HepG2 (cell line): ENCODE measurements around the gene PRSS2. TPM values are rescaled to one million over a fixed set of nuclear protein-coding genes. Genes with fewer than 3 reads are reported as not detected.

Experiments used
- GFI1 ChIP-seq: sonication (generic); formaldehyde crosslinking; IDR thresholded peaks from 2 replicates; pipeline ENCODE4 v1.5.0; 2020; ENCODE audit warnings: missing genetic modification reagents, mild to moderate bottlenecking, borderline replicate concordance
- HDAC1 ChIP-seq: sonication (generic); formaldehyde crosslinking; IDR thresholded peaks from 2 replicates; pipeline ENCODE4 v1.5.1; 2020; ENCODE audit warnings: mild to moderate bottlenecking, missing genetic modification reagents
- KLF11 ChIP-seq: IDR thresholded peaks from 2 replicates; pipeline ENCODE4 v1.6.1; 2016; ENCODE audit warnings: missing compliant biosample characterization
- RFX5 ChIP-seq: IDR thresholded peaks from 2 replicates; pipeline ENCODE4 v1.6.1; 2011; ENCODE audit warnings: low read depth, low read length, improper control_type of control experiment
- SMC3 ChIP-seq: IDR thresholded peaks from 2 replicates; pipeline ENCODE4 v1.6.1; 2011; ENCODE audit warnings: low read length, improper control_type of control experiment
- STAG1 ChIP-seq: sonication (generic); formaldehyde crosslinking; IDR thresholded peaks from 2 replicates; pipeline ENCODE4 v1.4.0; 2020; ENCODE audit warnings: missing genetic modification reagents
- XRCC5 ChIP-seq: fragments of 200-400 bp; formaldehyde crosslinking; optimal IDR thresholded peaks from 2 replicates; pipeline ENCODE3; 2017; ENCODE audit warnings: mild to moderate bottlenecking, low read length
- ZNF7 ChIP-seq: IDR thresholded peaks from 2 replicates; pipeline ENCODE4 v1.6.1; 2016; ENCODE audit warnings: missing biosample characterization, missing genetic modification reagents
- ZNF724P ChIP-seq: sonication (generic); formaldehyde crosslinking; IDR thresholded peaks from 2 replicates; pipeline ENCODE4 v1.8.0; 2022; ENCODE audit warnings: missing genetic modification reagents, borderline replicate concordance
- ZNF780A ChIP-seq: sonication (generic); formaldehyde crosslinking; IDR thresholded peaks from 2 replicates; pipeline ENCODE4 v1.8.0; 2022; ENCODE audit warnings: mild to moderate bottlenecking, missing genetic modification reagents, moderate library complexity
- polyA plus RNA-seq, 8 experiments: library from polyadenylated mRNA; depleted of rRNA in 3 of 8; stranded (reverse) in 7 of 8; unstranded in 1 of 8; fragments of >200 nt; fragmentation: Illumina TruSeq in 4 of 8; extraction: Trizol in 4 of 8; gene quantifications; 2 replicates each; pipeline versions ENCODE4 v1.2.1 to v1.2.3, GENCODE V29; 2011 to 2016; ENCODE audit warnings: low read depth in 4 of 8, missing spikeins in 1 of 8, mixed read lengths in 1 of 8; ENCODE audit not compliant: insufficient read depth in 1 of 8
- total RNA-seq, 5 experiments: library from RNA; depleted of rRNA; stranded (reverse); fragments of >200 nt; fragmentation: Illumina TruSeq; extraction: Trizol; gene quantifications; 2 replicates each; pipeline ENCODE4 v1.2.3, GENCODE V29; 2016; ENCODE audit warnings: low read depth in 1 of 5
- TF ChIP-seq, protein P1 (sequence below): sonication (generic); formaldehyde crosslinking; IDR thresholded peaks from 2 replicates; pipeline ENCODE4 v1.4.0; 2020; ENCODE audit warnings: missing genetic modification reagents, mild to moderate bottlenecking, borderline replicate concordance
- TF ChIP-seq, protein P2 (sequence below), 2 experiments: sonication (generic) in 1 of 2; formaldehyde crosslinking in 1 of 2; IDR thresholded peaks; 2 replicates each; pipeline versions ENCODE4 v1.4.0 to v1.6.1; 2018 to 2020; ENCODE audit warnings: missing genetic modification reagents in 2 of 2, borderline replicate concordance in 1 of 2, low read depth in 1 of 2, mild to moderate bottlenecking in 1 of 2, missing biosample characterization in 1 of 2
- TF ChIP-seq, protein P3 (sequence below): sonication (generic); formaldehyde crosslinking; IDR thresholded peaks from 2 replicates; pipeline ENCODE4 v1.5.0; 2020; ENCODE audit warnings: mild to moderate bottlenecking, missing genetic modification reagents, borderline replicate concordance
- TF ChIP-seq, protein P4 (sequence below): sonication (generic); formaldehyde crosslinking; IDR thresholded peaks from 2 replicates; pipeline ENCODE4 v1.4.0; 2020; ENCODE audit warnings: mild to moderate bottlenecking, missing genetic modification reagents
- TF ChIP-seq, protein P5 (sequence below): sonication (generic); formaldehyde crosslinking; IDR thresholded peaks from 2 replicates; pipeline ENCODE4 v1.4.0; 2020; ENCODE audit warnings: low read depth, mild to moderate bottlenecking, missing genetic modification reagents

The PRSS2 gene
- total and polyA plus RNA-seq, 2 of the 13 experiments (the other 11 are each of a cell fraction or from before 2014, with no cell fraction given): not detected

- TF ChIP-seq, protein P1, sequence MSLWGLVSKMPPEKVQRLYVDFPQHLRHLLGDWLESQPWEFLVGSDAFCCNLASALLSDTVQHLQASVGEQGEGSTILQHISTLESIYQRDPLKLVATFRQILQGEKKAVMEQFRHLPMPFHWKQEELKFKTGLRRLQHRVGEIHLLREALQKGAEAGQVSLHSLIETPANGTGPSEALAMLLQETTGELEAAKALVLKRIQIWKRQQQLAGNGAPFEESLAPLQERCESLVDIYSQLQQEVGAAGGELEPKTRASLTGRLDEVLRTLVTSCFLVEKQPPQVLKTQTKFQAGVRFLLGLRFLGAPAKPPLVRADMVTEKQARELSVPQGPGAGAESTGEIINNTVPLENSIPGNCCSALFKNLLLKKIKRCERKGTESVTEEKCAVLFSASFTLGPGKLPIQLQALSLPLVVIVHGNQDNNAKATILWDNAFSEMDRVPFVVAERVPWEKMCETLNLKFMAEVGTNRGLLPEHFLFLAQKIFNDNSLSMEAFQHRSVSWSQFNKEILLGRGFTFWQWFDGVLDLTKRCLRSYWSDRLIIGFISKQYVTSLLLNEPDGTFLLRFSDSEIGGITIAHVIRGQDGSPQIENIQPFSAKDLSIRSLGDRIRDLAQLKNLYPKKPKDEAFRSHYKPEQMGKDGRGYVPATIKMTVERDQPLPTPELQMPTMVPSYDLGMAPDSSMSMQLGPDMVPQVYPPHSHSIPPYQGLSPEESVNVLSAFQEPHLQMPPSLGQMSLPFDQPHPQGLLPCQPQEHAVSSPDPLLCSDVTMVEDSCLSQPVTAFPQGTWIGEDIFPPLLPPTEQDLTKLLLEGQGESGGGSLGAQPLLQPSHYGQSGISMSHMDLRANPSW (CRISPR knock-in tag): no peak
- TF ChIP-seq SMC3: peak; percentile 85
- TF ChIP-seq ZNF724P (CRISPR knock-in tag): no peak
- TF ChIP-seq HDAC1 (CRISPR knock-in tag): no peak
- TF ChIP-seq GFI1 (CRISPR knock-in tag): no peak
- TF ChIP-seq, protein P2, sequence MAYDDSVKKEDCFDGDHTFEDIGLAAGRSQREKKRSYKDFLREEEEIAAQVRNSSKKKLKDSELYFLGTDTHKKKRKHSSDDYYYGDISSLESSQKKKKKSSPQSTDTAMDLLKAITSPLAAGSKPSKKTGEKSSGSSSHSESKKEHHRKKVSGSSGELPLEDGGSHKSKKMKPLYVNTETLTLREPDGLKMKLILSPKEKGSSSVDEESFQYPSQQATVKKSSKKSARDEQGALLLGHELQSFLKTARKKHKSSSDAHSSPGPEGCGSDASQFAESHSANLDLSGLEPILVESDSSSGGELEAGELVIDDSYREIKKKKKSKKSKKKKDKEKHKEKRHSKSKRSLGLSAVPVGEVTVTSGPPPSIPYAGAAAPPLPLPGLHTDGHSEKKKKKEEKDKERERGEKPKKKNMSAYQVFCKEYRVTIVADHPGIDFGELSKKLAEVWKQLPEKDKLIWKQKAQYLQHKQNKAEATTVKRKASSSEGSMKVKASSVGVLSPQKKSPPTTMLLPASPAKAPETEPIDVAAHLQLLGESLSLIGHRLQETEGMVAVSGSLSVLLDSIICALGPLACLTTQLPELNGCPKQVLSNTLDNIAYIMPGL (CRISPR knock-in tag; IDR thresholded peaks at IDR 0.05; ENCODE audit: borderline replicate concordance in 1 of 2, low read depth in 1 of 2): peak in 1 of 2 experiments; percentile 66; a peak in 2 of 4 replicates
- peak; percentile 84 for TF ChIP-seq STAG1 (CRISPR knock-in tag)
- TF ChIP-seq, protein P3, sequence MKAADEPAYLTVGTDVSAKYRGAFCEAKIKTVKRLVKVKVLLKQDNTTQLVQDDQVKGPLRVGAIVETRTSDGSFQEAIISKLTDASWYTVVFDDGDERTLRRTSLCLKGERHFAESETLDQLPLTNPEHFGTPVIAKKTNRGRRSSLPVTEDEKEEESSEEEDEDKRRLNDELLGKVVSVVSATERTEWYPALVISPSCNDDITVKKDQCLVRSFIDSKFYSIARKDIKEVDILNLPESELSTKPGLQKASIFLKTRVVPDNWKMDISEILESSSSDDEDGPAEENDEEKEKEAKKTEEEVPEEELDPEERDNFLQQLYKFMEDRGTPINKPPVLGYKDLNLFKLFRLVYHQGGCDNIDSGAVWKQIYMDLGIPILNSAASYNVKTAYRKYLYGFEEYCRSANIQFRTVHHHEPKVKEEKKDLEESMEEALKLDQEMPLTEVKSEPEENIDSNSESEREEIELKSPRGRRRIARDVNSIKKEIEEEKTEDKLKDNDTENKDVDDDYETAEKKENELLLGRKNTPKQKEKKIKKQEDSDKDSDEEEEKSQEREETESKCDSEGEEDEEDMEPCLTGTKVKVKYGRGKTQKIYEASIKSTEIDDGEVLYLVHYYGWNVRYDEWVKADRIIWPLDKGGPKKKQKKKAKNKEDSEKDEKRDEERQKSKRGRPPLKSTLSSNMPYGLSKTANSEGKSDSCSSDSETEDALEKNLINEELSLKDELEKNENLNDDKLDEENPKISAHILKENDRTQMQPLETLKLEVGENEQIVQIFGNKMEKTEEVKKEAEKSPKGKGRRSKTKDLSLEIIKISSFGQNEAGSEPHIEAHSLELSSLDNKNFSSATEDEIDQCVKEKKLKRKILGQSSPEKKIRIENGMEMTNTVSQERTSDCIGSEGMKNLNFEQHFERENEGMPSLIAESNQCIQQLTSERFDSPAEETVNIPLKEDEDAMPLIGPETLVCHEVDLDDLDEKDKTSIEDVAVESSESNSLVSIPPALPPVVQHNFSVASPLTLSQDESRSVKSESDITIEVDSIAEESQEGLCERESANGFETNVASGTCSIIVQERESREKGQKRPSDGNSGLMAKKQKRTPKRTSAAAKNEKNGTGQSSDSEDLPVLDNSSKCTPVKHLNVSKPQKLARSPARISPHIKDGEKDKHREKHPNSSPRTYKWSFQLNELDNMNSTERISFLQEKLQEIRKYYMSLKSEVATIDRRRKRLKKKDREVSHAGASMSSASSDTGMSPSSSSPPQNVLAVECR (CRISPR knock-in tag): no peak
- no peak for TF ChIP-seq RFX5
- TF ChIP-seq, protein P4, sequence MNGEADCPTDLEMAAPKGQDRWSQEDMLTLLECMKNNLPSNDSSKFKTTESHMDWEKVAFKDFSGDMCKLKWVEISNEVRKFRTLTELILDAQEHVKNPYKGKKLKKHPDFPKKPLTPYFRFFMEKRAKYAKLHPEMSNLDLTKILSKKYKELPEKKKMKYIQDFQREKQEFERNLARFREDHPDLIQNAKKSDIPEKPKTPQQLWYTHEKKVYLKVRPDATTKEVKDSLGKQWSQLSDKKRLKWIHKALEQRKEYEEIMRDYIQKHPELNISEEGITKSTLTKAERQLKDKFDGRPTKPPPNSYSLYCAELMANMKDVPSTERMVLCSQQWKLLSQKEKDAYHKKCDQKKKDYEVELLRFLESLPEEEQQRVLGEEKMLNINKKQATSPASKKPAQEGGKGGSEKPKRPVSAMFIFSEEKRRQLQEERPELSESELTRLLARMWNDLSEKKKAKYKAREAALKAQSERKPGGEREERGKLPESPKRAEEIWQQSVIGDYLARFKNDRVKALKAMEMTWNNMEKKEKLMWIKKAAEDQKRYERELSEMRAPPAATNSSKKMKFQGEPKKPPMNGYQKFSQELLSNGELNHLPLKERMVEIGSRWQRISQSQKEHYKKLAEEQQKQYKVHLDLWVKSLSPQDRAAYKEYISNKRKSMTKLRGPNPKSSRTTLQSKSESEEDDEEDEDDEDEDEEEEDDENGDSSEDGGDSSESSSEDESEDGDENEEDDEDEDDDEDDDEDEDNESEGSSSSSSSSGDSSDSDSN (CRISPR knock-in tag): no peak
- no peak for TF ChIP-seq KLF11
- no peak for TF ChIP-seq ZNF7 (CRISPR knock-in tag)
- TF ChIP-seq XRCC5: peak; percentile 89
- TF ChIP-seq, protein P5, sequence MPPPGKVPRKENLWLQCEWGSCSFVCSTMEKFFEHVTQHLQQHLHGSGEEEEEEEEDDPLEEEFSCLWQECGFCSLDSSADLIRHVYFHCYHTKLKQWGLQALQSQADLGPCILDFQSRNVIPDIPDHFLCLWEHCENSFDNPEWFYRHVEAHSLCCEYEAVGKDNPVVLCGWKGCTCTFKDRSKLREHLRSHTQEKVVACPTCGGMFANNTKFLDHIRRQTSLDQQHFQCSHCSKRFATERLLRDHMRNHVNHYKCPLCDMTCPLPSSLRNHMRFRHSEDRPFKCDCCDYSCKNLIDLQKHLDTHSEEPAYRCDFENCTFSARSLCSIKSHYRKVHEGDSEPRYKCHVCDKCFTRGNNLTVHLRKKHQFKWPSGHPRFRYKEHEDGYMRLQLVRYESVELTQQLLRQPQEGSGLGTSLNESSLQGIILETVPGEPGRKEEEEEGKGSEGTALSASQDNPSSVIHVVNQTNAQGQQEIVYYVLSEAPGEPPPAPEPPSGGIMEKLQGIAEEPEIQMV (CRISPR knock-in tag): peak; percentile 81
- TF ChIP-seq ZNF780A (CRISPR knock-in tag): peak; percentile 100
These were observed 12.4 kb downstream of the PRSS2 start (continued) for GRCh38 chr7:142782922-142783900.
